GM18526 (cell line): Measurements from ENCODE around the gene SLMAP.

Source experiments
- POLR2A ChIP-seq: IDR thresholded peaks from 3 replicates; pipeline ENCODE4 v1.6.1; 2011; ENCODE audit not compliant: insufficient read length; ENCODE audit errors: extremely low read depth

SLMAP gene

DNA sequence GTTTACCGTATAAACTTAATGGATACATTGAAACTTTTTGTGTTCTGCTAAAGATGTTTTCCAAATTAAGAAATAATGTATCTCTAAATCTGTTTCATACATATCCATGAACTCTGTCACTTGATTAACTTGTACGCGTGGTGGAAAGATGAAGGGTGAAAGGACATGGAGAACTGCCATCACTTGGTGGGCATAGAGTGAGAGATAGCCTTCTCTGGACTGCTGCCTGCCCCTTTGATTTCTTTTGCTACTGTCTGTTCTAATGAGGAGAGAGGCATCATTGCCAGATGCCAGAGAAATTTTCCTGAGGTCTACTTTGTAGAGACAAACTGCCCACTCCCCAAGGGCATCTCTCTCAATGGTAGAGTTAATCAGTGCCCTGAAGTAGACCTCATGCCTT lies 120.5 kb downstream of the SLMAP start:
- no peak for TF ChIP-seq POLR2A

DNA sequence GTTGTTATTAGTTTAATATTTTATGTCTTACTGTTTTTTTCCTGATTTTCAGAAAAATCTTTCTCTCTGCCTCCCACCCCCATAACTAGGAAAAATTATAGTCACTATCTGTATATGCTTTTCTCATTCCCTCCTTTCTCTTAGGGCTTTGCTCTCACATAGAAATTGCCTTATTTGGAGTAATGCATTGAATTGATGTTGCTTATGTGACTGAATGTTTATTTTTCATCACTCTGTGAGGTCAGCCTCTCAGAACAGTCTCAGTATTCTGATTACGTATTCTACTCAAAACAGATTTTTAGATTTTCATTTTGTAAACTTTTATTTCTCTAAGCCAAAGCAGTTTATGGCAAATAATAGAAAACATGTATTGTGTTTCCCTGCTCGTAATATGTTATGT lies 121.0 kb downstream of the SLMAP start:
- no peak for TF ChIP-seq POLR2A

- no peak for TF ChIP-seq POLR2A
Measured at GRCh38 chr3:57889807-57890206, 133.7 kb downstream of the SLMAP start.

- TF ChIP-seq POLR2A: no peak
Measured at GRCh38 chr3:57890874-57891273, 134.8 kb downstream of the SLMAP start.

DNA sequence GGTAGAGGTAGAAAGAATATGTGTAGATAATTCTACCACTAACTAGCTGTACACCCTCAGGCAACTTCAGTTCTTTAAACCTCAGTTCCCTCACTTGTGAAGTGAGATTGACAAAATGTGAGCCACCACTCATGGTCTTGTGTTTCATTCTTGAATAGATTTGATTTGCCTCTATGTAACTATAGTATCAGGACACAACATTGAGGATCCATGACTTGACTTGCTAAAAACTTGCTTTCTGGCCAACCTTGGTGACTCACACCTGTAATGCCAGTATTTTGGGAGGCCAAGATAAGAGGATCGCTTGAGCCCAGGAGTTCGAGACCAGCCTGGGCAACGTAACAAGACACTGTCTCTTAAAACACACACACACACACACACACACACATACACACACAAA lies 136.3 kb downstream of the SLMAP start:
- TF ChIP-seq POLR2A: no peak

GRCh38 chr3:57893156-57893555 lies 137.0 kb downstream of the SLMAP start:
- TF ChIP-seq POLR2A: no peak

GRCh38 chr3:57893668-57894067 lies 137.6 kb downstream of the SLMAP start:
- TF ChIP-seq POLR2A: no peak

GRCh38 chr3:57896031-57896430 lies 139.9 kb downstream of the SLMAP start:
- no peak for TF ChIP-seq POLR2A

GRCh38 chr3:57896691-57897090 lies 140.6 kb downstream of the SLMAP start:
- no peak for TF ChIP-seq POLR2A

GRCh38 chr3:57900786-57901185 lies 144.7 kb downstream of the SLMAP start:
- TF ChIP-seq POLR2A: no peak

- no peak for TF ChIP-seq POLR2A
Measured at GRCh38 chr3:57903124-57903890, 147.2 kb downstream of the SLMAP start.

GRCh38 chr3:57910990-57911389 lies 154.9 kb downstream of the SLMAP start:
- TF ChIP-seq POLR2A: no peak

DNA sequence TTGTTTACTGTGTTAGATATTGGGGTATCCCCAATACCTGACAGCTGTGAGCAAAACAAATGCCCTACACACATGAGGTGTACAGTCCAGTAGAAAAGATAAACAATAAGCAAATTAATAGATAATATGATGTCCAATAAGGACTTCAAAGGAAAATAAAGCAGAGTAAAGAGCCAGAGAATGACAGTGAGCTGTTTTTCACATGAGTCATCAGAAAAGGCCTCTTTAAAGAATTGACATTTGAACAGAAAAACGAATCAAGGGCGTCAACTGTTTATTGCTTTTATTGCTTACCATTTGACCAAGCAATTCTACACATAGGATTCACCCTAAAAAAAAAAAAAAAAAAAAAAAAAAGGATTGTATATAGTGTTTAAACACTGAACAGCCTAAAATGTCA lies 155.5 kb downstream of the SLMAP start:
- no peak for TF ChIP-seq POLR2A

DNA sequence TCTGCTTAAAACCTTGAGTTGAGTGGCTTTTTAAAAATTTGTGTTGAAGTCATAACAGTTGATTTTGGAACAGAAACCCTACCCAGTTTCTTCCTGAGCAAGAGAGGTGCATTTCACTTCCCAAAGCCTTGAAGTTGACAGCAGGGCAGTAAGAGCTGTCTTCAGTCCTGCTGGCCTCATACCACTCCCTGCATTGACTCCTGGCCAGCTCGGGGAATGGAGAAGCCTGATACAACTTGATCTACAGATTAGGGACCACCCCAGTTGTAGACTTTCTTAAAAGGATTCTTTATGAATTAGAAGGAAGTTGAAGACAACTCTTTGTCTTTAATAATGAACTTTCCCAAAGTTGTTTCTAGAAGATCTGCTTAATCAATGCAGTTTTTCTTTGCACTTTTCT lies 161.5 kb downstream of the SLMAP start:
- TF ChIP-seq POLR2A: no peak

DNA sequence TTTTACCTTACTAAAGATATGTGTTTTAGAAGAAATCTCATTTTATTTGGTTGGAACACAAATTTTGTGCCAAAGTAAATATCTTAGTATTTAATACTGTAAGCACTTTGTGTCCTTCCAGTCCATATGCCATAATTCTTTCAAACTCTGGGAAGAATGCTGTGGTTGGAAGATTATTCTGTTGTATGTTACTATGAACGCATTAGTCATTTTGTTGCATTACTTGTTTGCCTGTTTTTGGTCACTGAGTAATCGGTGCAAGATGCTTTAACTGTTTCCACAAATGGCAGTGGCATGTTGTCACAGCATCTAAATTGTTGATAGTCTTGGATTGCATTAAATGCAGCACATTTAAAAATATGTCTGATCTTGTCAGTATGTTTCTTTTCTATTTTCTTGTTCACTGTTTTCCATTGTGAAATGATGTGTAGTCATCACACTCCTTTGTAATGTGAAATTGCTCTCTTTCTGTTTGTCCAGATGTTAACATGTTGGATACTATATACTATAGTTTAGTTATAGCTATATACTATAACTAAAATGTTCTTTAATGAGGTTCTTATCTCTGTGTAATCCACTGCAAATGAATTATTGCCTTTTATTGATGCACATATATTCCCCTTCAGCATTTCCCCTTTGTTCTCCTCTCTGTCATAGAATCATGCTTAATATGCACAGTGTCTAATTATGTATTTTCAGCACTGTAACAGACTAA lies 162.2 kb downstream of the SLMAP start:
- no peak for TF ChIP-seq POLR2A

GRCh38 chr3:57919987-57920386 lies 163.9 kb downstream of the SLMAP start:
- no peak for TF ChIP-seq POLR2A

GRCh38 chr3:57923101-57923500 lies 167.0 kb downstream of the SLMAP start:
- no peak for TF ChIP-seq POLR2A
